Right cardiac atrium (tissue), 5 donors: Measurements from ENCODE around the gene UPK3A. TPM values are rescaled to one million over a fixed set of nuclear protein-coding genes. Genes with fewer than 3 reads are reported as not detected.
A peak's percentile ranks its signal among the peaks of the same experiment; 100 is the strongest.
"Not testable (repeated sequence)": the region's sequence is repeated elsewhere in the genome, so short reads cannot be mapped to it uniquely, and the experiment has no call there.

Experiments
- ATAC-seq, 2 donors: fragments of 200-7000 bp; cut with Tn5 transposase; one replicate each; pipeline versions ENCODE4 v1.8.0 to v1.9.1; 2020; ENCODE audit warnings: moderate library complexity in 2 of 2, mild to moderate bottlenecking in 1 of 2
- DNase-seq, 3 donors: peaks; one replicate each; pipeline ENCODE4 v3.0.0-alpha.2; 2020
- H3K27ac ChIP-seq: one replicate; pipeline ENCODE4 v1.5.1; 2013; ENCODE audit warnings: mild to moderate bottlenecking, low read length, control low read depth, moderate library complexity
- H3K27me3 ChIP-seq: one replicate; pipeline ENCODE4 v1.6.1; 2013; ENCODE audit not compliant: control insufficient read depth, insufficient read depth
- H3K4me1 ChIP-seq: one replicate; pipeline ENCODE4 v1.6.1; 2013; ENCODE audit warnings: low read length; ENCODE audit not compliant: control insufficient read depth, insufficient read depth
- H3K4me3 ChIP-seq: one replicate; pipeline ENCODE4 v1.5.1; 2013; ENCODE audit warnings: low read length, control low read depth
- H3K9me3 ChIP-seq: one replicate; pipeline ENCODE4 v1.6.1; 2013; ENCODE audit warnings: low read length; ENCODE audit not compliant: control insufficient read depth
- WGBS: extraction: QIAGEN DNeasy Blood & Tissue Kit; methylation state at CpG from one replicate; pipeline ENCODE4 v1.1.7; 2013; 5-methylcytosine and 5-hydroxymethylcytosine counted together
- intact Hi-C, 4 donors: fragments of 100-400 bp; cut with DNase I; formaldehyde crosslinking; loops; one replicate each; pipeline versions ENCODE4 v1.11.0 to v1.14.0; 2022 to 2023
- polyA plus RNA-seq: library from polyadenylated mRNA; stranded (reverse); fragments of 200-250 nt; gene quantifications from one replicate; pipeline ENCODE4 v1.2.3, GENCODE V29; 2013
- total RNA-seq, 4 donors: library from RNA; stranded (reverse); fragmentation: NEBNext Ultra II Directional; extraction: Animal tissue kit (Norgen Biotek cat#: 25700); gene quantifications; one replicate each; pipeline ENCODE4 v1.2.1, GENCODE V29; 2021
- donor health status: healthy with polysubstance abuse.
- donor health status: DM: no; HTN: yes; CAD: no.
- donor health status: DM: no; HTN: no; CAD: no.
- donor health status: DM: no; HTN: yes; CAD: no; lungs with severe emphysema.
- donor health status: DM: yes; HTN: yes; CAD: no.

The UPK3A gene
- total and polyA plus RNA-seq, 5 donors: not detected

DNA sequence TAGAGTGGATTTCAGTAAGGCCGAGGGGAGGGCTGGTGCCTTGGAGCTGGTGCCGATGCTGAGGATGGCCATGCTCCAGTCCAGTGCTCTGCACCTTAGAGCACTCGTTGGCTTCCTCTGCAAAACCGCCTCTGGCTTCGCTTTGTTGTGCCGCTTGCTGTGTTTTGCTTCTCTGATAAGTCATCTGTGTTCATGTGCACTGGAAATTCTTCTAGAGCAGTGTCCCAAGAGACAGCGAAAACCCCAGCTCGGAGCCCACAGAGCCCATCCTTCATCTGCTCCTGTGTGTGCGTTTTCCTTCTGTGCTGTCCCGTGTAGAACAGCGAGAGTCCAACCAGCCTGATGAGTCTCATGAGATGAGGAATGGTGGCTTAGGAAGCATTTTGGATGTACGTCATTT is 37.1 kb downstream of the UPK3A start:
- Histone ChIP-seq H3K27me3 (no peaks in the 10 kb centered on the region), H3K9me3 (no peaks in the 10 kb centered on the region), H3K4me3 (no peak overlapping the region), H3K4me1 (peaks cover 9% of the 10 kb centered on the region), H3K27ac (no peak overlapping the region)
- no peak for ATAC-seq
- intact Hi-C loops: no loop called here
- WGBS: 77% methylated on average over 12 of the region's 12 CpGs
- DNase-seq: peak in 1 of 3 donors; percentile 23

DNA sequence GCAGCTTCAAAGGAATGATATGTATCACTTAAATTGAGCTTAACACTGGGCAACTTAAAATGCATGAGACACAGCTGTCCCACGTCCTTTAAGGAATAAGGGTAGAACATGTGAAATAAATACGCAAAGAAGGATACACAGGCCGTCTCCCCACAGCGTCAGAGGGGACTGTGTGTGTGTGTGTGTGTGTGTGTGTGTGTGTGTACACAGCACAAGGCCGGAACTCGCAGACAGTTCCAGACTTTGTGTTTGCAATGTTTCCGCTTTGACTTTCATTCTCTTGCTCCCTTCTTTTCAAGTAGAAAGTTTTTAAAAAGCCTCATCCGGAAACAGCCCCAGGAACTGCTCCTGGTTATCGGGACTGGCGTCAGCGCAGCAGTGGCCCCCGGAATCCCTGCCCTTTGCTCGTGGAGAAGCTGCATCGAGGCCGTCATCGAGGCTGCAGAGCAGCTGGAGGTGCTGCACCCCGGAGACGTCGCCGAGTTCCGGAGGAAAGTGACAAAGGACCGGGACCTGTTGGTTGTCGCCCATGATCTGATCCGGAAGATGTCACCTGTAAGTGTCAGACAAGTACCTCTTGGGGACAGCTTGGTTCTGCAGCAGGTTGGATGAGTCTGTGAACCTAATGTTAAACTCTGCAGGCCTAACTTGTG is 38.2 kb downstream of the UPK3A start:
- DNase-seq: no peak
- intact Hi-C loops: no loop called here
- Histone ChIP-seq H3K27me3 (no peaks in the 10 kb centered on the region), H3K4me3 (no peak overlapping the region), H3K4me1 (peaks cover 7% of the 10 kb centered on the region), H3K9me3 (no peaks in the 10 kb centered on the region), H3K27ac (no peak overlapping the region)
- 90% methylated on average over 24 of the region's 24 CpGs for WGBS
- no peak for ATAC-seq

DNA sequence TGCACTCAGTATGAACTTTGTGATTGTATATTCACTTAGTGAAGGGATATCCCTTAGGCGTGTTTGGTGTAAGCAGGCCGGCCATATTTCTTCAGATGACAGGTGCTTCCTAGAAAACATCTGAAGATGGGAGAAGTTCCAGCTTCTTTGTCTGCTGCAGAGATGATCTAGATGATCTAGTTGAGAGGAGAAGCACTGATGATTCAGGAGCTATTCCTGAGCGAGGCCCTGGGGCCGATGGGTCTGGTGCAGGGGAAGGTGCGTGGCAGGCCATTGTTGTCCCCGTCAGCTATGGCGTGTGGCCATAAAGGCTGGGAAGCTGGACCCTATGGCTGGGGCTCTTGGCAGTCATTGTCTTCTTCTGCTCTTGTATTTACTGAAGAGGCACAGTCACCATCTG is 38.9 kb downstream of the UPK3A start:
- intact Hi-C loops: no loop called here
- H3K4me3 ChIP-seq: no peak overlapping the region

DNA sequence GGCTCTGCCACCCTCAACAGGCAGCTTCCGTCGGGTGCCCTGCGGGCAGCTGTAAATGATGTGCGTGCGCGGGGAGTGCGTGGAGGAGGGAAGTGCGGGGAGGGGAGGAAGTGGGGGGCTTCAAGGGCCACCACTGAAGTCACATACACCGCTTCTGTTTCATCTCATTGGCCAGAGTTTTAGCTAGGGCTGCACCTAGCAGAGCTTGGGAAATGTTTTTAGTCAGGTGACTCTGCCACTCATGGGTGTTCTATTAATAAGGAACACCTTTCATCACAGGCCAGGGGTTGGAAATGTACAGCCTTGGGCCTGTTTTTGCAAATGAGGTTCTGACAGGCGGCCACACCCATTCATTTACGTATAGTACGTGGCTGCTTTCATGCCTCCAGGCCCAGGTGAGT is 39.6 kb downstream of the UPK3A start:
- Histone ChIP-seq H3K4me1 (peaks cover 5% of the 10 kb centered on the region), H3K27ac (no peak overlapping the region)

More for the DNA sequence above, 38.9 kb downstream of the UPK3A start:
- DNase-seq (no peak), ATAC-seq (no peak)
- Histone ChIP-seq H3K4me1 (peaks cover 6% of the 10 kb centered on the region), H3K27ac (no peak overlapping the region), H3K27me3 (no peaks in the 10 kb centered on the region), H3K9me3 (no peaks in the 10 kb centered on the region)
- 83% methylated on average over 7 of the region's 7 CpGs for WGBS

DNA sequence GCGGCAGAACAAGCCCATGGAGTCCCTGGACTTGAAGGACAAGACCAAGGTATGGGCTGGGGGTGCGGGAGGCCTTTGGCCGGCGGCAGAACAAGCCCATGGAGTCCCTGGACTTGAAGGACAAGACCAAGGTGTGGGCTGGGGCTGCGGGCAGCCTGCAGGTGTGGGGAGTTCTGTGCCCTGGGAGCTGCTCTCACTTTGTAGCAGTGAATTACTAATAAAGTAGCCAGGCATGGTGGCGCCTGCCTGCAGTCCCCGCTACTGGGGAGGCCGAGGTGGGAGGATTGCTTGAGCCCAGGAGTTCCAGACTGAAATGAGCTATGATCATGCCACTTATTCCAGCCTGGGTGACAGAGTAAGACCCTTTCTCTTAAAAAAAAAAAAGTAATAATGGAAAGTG is 43.5 kb downstream of the UPK3A start:
- H3K4me3 ChIP-seq, ATAC-seq, H3K27ac ChIP-seq, H3K4me1 ChIP-seq, H3K27me3 ChIP-seq, intact Hi-C loops, DNase-seq, H3K9me3 ChIP-seq: not testable (repeated sequence)
- WGBS: 90% methylated on average over 7 of the region's 8 CpGs

More for the DNA sequence above, 39.6 kb downstream of the UPK3A start:
- no peaks in the 10 kb centered on the region for H3K9me3 ChIP-seq
- no peaks in the 10 kb centered on the region for H3K27me3 ChIP-seq
- DNase-seq: no peak
- H3K4me3 ChIP-seq: no peak overlapping the region
- intact Hi-C loops: no loop called here
- no peak for ATAC-seq
- WGBS: 90% methylated on average over 12 of the region's 12 CpGs

DNA sequence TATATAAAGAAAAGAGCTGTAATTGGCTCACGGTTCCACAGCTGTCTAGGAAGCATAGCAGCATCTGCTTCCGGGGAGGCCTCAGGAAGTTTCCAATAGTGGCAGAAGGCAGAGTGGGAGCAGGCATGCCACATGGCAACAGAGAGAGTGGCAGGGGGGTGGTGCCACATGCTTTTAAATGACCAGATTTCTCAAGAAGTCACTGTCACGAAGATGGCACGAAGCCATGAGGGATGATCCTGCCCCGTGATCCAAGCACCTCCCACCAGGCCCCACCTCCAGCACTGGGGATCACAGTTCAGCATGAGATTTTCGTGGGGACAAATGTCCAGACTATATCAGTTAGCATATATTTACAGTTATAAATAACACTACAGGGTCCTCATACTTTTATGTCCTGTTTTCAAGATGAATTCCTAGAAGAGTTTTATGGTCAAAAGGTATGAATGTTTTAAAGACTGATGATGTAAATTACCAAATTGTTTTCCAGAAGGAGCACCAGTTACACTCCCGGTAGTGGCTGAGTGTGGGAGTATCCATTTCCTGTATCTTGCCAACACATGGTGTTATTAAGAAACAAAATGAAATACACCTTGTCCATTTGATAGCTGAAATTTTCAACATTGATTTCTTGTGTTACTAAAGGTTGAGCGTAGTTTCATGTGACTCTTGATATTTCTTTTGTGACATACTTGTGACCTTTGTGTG is 44.2 kb downstream of the UPK3A start:
- H3K9me3 ChIP-seq: no peaks in the 10 kb centered on the region
- ATAC-seq (peak in 1 of 2 donors; percentile 25), DNase-seq (peak in 2 of 3 donors; percentile 40 to 64)
- peaks cover 3% of the 10 kb centered on the region for H3K4me1 ChIP-seq
- WGBS: 41% methylated on average over 8 of the region's 8 CpGs
- peak overlapping the region; percentile 78 for H3K27ac ChIP-seq
- H3K4me3 ChIP-seq: no peak overlapping the region
- H3K27me3 ChIP-seq: no peaks in the 10 kb centered on the region
- intact Hi-C loops: no loop called here

DNA sequence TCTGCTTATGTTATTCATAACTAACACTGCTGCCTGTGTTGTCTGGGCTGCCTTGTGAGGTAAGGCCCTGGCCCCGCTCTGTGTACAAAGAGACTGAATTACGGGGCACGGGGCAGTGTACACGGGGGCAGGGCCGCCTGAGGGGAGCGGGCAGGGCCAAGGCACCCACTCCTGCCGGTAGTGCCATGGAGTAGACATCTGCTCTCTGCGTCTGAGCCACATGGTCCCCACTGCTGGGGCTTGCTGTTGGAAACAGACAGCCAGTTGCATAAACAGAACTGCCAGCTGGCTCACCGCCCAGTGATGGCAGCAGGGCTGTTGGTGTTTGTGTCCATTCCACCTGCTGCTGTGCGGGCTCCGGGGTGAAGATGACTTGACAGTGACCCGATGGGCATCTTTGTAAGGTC is 44.8 kb downstream of the UPK3A start:
- intact Hi-C loops: no loop called here
- Histone ChIP-seq H3K9me3 (no peaks in the 10 kb centered on the region), H3K27me3 (no peaks in the 10 kb centered on the region), H3K27ac (peak overlapping the region; percentile 78), H3K4me1 (peaks cover 3% of the 10 kb centered on the region), H3K4me3 (no peak overlapping the region)
- peak; percentile 74 for ATAC-seq
- 70% methylated on average over 12 of the region's 12 CpGs for WGBS
- DNase-seq: peak; percentile 73 to 91 (median 90)

DNA sequence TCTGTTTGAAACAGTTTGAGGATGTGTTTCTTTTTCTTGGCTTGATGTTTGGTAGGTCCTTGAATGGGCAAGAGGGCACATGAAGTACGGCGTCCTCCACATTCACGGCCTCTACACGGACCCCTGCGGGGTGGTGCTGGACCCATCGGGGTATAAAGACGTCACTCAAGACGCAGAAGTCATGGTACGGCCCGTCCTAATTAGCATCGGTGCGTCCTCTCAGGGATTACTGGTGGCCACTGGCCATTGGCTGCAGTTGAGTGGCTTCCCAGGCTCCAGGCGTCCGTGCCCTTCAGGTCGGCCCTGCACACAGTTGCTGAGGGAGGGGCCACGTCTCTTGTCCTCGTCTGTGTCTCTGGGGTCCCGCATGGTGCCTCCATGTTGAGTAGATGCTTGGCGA is 45.8 kb downstream of the UPK3A start:
- Histone ChIP-seq H3K27ac (peak overlapping the region; percentile 0), H3K4me3 (no peak overlapping the region), H3K9me3 (no peaks in the 10 kb centered on the region), H3K27me3 (no peaks in the 10 kb centered on the region), H3K4me1 (no peaks in the 10 kb centered on the region)
- 94% methylated on average over 19 of the region's 19 CpGs for WGBS
- intact Hi-C loops: no loop called here
- no peak for DNase-seq
- ATAC-seq: no peak

DNA sequence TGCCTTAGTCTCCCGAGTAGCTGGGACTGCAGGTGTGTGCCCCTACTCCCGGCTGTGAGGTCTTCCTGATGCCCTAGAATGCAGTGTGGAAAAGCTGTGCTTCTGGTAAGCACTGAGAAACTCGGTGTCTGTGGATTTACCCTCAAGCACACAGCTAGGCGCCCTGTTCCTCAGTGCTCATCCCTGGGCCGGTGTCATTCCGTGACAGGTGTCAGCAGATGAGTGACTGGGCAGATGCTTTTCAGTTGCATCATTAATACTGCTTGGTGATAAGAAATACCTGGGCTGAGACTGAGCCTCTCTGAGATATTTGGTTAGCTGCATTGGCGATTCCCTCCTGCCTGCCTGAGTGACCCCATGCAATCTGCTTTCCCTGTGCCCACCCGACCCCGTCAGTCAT is 46.7 kb downstream of the UPK3A start:
- H3K4me1 ChIP-seq: no peaks in the 10 kb centered on the region
- no peak overlapping the region for H3K4me3 ChIP-seq
- H3K27ac ChIP-seq: no peak overlapping the region
- ATAC-seq (no peak), DNase-seq (no peak)
- 86% methylated on average over 9 of the region's 9 CpGs for WGBS
- H3K9me3 ChIP-seq: no peaks in the 10 kb centered on the region
- intact Hi-C loops: no loop called here
- H3K27me3 ChIP-seq: no peaks in the 10 kb centered on the region

DNA sequence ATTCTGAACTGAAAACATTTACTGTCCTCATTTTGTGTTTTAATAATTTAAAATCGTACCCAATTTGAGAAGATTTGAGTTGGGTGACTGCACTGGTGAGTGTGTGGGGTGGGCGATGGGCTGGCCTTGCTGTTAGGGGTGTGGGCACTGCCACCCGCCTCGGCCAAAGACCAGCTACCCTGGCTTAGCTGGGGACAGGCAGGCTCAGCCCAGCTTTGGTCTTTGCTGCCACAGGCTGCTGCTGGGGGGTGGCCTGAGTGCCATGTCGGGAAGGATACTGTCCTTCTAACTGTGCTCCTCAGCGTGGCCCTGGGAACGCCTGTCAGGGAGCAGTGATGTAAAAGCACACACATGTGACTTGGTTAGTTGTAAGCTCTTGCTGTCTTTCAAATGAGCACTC is 47.3 kb downstream of the UPK3A start:
- intact Hi-C loops: no loop called here
- Histone ChIP-seq H3K4me3 (no peak overlapping the region), H3K27me3 (no peaks in the 10 kb centered on the region), H3K27ac (no peak overlapping the region), H3K4me1 (no peaks in the 10 kb centered on the region), H3K9me3 (no peaks in the 10 kb centered on the region)
- 96% methylated on average over 7 of the region's 7 CpGs for WGBS
- DNase-seq: no peak
- no peak for ATAC-seq

DNA sequence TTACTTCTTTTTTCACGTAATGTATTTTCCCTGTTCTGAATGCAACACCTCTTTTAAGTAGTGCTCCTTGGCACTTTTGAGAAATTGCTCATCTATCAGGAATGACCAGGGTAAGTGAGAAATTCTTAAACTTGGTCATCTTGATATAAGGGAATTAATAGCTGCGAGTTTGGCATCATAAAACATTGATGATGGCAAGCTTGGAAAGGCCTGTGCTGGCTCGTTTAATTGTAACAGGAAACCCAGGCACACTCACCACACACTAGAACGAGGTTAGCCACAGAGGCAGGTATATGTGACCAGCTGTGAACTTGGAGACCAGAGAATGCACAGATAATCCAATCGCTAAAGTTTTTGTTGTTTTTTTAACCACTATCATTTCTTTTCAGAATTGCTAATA is 49.3 kb downstream of the UPK3A start:
- no peaks in the 10 kb centered on the region for H3K9me3 ChIP-seq
- no peaks in the 10 kb centered on the region for H3K27me3 ChIP-seq
- DNase-seq (no peak), ATAC-seq (peak in 1 of 2 donors; percentile 3)
- H3K27ac ChIP-seq: peak overlapping the region; percentile 56
- 35% methylated on average over 5 of the region's 5 CpGs for WGBS
- intact Hi-C loops: no loop called here
- H3K4me1 ChIP-seq: peaks cover 3% of the 10 kb centered on the region
- no peak overlapping the region for H3K4me3 ChIP-seq
